HG03159 (cell line): ENCODE measurements around the gene SNX21.
A peak's percentile ranks its signal among the peaks of the same experiment; 100 is the strongest.

Experiments used
- ATAC-seq: cut with Tn5 transposase; IDR thresholded peaks from one replicate; pipeline ENCODE4 v1.9.1; 2021; ENCODE audit warnings: mild to moderate bottlenecking, moderate library complexity; ENCODE audit not compliant: unreplicated experiment

Gene SNX21

DNA sequence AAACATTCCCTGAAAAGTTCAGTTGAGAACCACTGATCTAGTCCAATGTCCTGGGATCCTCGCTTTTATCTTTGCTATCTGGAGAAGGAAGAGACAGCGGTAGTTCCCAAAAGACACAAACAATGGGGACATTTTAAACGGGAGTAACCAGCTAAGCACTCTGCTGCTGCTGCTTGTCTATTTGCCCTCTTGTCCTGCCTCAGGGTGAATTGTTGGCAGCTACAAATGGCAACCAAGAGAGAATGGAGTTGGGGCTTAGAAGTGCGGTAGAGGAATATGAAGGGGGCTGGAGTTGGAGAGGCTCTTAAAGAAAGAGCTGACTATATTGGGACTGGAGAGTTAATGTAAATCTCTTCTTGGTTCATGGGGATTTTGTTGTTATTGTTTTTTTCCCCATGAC lies 41.0 kb downstream of the SNX21 start:
- ATAC-seq, result no peak

DNA sequence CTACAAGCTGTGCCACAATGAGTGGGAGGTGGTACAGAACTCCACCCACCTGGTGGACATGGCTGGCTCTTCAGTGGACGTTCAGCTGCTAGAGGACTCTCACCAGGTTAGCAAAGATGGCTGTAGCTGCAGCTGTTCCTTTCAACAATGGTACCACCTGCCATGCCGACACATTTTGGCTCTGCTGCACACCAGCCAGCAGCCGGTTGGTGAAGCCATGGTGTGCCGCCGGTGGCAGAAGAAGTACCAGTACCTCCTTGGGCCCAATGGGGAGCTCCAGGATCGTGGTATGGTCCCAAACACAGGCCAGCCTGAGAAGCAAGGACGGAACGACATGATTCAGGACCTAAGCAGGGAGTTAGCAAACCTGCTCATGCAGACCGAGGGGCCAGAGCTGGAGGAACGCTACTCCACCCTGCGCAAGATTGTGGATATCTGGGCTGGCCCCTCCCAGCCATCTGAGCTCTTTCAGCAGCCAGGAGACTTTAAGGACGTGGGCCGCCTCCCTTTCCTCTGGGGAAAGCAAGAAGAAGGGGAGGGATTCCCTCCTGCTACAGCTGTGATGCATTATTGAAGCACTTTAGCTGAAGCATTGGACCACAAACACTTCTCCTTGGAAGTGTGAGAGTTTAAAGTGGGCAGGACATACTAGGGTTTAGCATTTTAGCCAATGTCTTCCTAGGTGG lies 44.6 kb downstream of the SNX21 start:
- ATAC-seq, result no peak

DNA sequence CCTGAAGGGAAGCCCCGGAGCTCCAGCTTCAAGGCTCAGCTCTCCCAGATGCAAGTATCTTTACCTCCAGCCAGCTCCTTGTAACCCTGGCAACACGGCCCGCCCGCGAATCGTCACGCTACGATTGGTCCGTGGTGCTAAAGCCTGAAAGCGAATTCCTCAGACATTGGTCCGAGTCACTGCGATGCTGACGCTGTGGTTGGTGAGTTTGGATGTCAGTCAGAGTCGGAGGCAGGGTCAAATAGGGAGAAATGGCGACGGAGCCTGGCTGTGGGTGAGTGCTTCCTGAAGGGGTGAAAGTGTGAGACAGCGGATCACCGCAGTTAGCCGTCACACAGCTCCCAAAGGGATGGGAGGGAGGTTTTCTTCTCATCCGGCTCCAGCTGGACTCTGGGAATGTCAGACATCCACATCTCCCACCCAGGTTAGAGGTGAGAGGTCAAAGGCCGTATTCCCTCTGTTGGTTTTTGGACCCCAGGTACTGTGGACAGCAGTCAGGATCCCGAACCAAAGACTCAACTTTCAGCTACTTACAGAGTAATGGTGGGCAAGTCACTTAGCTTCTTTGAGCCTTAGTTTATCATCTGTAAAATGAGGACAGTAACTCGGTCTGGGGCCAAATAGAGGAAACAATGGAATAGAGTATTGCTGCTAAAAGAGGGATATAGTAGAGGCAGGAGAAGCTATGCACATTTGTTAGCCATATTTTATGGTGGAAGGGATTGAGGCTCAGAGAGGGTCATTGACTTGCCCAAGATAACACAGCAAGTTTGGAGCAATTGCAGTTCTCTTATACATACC lies 47.6 kb downstream of the SNX21 start, which contains the start of gene ZSWIM1:
Gene ZSWIM1, plus strand, starts transcription at position 240 of the 801 bp plus-strand sequence. CDS start 1,366 bp downstream, outside the sequence.
- peak; percentile 98 for ATAC-seq

DNA sequence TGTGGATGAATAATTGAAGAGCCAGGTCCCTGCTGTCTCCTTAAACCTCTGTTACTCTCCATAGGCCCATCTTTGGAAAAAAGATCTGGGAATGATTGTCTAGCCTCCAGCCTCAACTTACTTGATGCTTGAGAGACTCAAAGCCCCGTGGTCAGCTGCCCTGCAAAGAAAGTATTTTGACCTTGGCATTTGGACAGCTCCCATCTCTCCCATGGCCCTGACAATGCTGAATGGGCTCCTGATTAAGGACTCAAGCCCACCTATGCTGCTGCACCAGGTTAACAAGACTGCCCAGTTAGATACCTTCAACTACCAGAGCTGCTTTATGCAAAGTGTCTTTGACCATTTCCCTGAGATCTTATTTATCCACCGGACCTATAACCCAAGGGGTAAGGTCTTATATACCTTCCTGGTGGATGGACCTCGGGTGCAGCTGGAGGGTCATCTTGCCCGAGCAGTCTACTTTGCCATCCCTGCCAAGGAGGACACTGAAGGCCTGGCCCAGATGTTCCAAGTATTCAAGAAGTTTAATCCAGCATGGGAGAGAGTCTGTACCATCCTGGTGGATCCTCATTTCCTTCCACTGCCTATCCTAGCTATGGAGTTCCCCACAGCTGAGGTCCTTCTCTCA lies 49.0 kb downstream of the SNX21 start:
- ATAC-seq, result no peak

- ATAC-seq, result no peak
Observed at GRCh38 chr20:45883100-45883469, 49.5 kb downstream of the SNX21 start.

DNA sequence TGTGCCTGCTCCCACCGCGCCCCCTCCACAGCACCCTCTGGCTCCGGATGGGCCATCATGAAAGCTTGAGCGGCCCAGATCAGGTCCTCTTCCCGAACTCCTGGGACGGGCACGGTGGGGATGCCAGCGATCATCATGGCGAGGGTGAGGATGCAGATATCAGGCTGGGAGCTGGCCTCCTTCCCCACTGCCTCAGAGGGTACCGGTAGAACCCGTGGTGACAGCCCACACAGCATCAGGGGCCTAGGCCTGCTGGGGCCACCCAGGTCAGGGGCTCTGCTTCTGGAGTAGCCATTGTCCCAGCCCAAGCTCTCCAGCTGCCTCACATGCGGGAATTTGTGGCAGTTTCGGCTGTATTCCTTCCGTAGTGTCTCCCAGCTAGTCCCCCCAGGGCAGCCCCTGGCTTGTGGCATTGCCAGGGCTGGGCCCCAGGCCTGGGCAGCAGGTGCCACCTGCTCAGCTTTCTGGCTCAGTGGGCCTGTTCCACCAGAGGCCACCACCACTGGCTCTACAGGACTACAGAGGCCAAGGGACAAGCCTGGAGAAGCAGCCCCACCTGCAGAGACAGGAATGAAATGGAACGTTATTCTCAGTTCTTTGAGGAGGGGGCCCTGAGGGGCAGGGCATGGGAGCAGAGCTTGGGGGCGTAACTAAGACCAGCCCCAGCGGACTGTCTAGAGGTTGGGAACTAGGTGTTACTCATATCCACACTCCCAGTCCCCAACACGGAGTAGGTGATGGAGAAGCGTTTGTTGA lies 53.2 kb downstream of the SNX21 start:
- no peak for ATAC-seq

DNA sequence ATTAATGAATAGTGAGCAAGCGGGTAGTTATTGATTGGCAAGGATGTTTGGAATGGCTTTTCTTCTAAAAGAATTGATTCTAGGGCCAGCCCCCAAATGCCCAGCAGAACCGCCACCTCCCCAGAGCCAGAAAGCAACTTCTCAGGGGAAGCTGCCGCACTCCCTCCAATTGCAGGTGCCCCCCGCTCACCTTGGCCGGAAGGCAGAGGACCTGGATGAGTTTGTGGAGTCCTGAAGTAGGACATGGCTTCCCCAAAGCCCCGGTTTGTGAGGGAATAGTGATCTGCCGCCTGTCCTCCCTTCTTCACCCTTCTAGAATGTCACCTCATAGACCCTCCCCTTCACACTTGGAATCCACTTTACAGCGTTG lies 53.7 kb downstream of the SNX21 start, which contains the start of gene SPATA25:
Gene SPATA25, minus strand, starts transcription at position 277 of the 370 bp plus-strand sequence. Its CDS starts 32 bp downstream, at position 245.
- ATAC-seq, result no peak

DNA sequence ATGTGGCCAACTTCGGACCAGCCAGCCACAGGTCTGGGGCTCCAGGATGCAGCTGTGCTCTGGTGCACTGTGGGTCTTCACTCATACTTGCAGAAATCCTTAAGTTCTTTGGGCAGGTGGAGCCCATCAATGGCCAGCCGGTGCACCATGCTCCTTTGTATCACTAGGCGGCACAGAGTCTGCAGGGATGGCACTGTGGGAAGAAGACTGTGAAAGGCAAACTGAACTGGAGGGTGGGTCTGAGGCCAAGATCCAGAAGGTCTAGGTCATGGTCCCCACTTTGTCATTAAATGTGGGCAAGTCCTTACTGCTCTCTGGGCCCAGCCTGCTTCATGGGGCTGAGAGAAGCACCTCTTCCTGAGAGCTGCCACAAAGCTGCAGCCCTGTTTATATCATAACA lies 55.1 kb downstream of the SNX21 start:
- no peak for ATAC-seq

DNA sequence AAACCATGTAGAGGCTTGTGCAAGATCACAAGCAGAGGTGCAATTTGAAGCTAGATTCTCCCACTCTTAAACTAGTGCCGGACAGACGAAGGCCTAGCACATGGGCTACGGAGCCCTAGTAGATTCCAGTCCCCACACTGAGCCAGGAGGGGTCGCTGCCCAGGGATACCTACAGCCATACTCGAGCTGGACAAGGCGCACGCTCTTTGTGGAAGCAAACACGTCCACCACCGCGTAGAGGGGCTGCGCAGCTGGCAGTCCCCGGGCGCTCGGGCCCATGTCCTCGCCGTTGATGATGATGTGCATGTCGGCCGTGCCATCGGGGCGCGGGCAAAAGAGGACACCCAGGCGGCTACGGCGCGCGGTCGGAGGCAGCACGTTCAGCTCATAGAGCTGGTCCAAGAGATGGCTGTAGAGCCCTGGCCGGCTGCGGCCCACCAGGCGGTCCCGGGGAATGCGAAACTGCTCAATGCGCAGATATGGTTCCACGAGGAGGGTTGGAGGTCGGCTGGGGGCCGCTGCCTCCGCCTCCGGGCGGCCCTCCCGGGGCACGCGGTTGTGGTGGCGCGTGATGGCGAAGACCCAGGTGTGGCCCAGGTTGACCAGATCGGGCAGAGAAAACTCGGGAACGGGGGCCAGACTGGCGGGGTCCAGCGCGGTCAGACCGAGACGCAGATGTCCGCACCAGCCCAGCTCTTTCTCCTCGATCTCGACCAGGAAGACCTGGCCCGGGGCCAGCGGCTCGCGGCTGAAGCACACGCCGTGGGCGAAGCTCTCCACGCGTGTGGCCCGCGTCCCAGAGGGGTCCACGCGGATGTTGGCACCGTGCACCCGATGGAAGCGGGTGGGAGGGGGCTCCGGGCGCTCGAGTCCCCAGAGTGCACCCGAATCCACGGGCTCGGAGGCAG lies 56.7 kb downstream of the SNX21 start:
- ATAC-seq, result peak; percentile 24

DNA sequence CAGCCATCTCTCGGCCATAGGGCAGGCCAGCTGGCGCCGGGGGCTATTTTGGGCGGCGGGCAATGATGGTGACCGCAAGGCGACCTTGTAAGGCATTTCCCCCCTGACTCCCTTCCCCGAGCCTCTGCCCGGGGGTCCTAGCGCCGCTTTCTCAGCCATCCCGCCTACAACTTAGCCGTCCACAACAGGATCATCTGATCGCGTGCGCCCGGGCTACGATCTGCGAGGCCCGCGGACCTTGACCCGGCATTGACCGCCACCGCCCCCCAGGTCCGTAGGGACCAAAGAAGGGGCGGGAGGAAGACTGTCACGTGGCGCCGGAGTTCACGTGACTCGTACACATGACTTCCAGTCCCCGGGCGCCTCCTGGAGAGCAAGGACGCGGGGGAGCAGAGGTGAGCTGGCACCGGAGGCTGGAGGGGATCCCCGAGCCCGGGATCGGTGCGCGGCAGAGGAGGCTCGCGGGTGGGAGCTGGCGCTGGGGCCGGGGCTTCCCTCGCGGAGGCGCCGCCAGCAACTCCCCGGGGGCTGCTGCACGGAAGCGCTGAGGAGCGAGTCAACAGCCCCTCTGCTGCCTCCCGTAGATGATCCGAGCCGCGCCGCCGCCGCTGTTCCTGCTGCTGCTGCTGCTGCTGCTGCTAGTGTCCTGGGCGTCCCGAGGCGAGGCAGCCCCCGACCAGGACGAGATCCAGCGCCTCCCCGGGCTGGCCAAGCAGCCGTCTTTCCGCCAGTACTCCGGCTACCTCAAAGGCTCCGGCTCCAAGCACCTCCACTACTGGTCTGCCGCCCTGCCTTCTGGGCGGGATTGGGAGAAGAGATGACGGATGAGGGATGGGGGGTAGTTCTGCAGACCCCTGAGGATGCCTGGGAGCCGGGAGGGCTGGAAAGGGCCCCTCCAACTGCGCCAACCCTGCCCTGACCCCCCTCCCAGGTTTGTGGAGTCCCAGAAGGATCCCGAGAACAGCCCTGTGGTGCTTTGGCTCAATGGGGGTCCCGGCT lies 57.7 kb downstream of the SNX21 start, which contains the start of the genes CTSA and NEURL2:
Gene CTSA, plus strand, starts transcription at position 351 of the 999 bp plus-strand sequence. Its CDS starts 234 bp downstream, at position 585.
Gene NEURL2, minus strand, starts transcription at position 224 of the 999 bp plus-strand sequence. Its CDS starts 217 bp downstream, at position 7.
- ATAC-seq, result peak; percentile 70

GRCh38 chr20:45892049-45892825 lies 58.6 kb downstream of the SNX21 start:
- ATAC-seq, result no peak
